ENCODE results near the gene PRND. TPM values are rescaled to one million over a fixed set of nuclear protein-coding genes. Genes with fewer than 3 reads are reported as not detected.

Gene PRND
- total and polyA plus RNA-seq, 2 experiments from 2014 or later = 0.10 TPM; not detected in 1

DNA sequence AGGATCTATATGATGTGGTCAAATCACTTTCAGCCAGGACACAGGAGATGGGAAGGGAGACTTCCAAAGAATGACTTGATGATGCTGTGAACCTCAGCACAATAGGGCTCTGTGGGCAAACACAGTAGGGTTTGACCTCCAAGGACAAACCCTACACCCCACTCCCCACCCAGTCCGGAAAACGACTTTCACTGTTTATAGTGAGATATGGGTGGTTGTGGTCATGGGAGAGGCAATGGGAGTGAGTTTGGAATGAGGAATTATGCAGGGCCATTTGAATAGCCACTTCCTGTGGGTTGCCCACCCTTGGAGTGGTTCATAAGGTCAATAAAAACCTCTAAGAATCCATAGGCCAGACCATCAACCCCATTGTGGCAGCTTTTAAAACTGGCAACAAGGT is 38.4 kb upstream of the PRND start (continued):
- TF ChIP-seq, protein P1, sequence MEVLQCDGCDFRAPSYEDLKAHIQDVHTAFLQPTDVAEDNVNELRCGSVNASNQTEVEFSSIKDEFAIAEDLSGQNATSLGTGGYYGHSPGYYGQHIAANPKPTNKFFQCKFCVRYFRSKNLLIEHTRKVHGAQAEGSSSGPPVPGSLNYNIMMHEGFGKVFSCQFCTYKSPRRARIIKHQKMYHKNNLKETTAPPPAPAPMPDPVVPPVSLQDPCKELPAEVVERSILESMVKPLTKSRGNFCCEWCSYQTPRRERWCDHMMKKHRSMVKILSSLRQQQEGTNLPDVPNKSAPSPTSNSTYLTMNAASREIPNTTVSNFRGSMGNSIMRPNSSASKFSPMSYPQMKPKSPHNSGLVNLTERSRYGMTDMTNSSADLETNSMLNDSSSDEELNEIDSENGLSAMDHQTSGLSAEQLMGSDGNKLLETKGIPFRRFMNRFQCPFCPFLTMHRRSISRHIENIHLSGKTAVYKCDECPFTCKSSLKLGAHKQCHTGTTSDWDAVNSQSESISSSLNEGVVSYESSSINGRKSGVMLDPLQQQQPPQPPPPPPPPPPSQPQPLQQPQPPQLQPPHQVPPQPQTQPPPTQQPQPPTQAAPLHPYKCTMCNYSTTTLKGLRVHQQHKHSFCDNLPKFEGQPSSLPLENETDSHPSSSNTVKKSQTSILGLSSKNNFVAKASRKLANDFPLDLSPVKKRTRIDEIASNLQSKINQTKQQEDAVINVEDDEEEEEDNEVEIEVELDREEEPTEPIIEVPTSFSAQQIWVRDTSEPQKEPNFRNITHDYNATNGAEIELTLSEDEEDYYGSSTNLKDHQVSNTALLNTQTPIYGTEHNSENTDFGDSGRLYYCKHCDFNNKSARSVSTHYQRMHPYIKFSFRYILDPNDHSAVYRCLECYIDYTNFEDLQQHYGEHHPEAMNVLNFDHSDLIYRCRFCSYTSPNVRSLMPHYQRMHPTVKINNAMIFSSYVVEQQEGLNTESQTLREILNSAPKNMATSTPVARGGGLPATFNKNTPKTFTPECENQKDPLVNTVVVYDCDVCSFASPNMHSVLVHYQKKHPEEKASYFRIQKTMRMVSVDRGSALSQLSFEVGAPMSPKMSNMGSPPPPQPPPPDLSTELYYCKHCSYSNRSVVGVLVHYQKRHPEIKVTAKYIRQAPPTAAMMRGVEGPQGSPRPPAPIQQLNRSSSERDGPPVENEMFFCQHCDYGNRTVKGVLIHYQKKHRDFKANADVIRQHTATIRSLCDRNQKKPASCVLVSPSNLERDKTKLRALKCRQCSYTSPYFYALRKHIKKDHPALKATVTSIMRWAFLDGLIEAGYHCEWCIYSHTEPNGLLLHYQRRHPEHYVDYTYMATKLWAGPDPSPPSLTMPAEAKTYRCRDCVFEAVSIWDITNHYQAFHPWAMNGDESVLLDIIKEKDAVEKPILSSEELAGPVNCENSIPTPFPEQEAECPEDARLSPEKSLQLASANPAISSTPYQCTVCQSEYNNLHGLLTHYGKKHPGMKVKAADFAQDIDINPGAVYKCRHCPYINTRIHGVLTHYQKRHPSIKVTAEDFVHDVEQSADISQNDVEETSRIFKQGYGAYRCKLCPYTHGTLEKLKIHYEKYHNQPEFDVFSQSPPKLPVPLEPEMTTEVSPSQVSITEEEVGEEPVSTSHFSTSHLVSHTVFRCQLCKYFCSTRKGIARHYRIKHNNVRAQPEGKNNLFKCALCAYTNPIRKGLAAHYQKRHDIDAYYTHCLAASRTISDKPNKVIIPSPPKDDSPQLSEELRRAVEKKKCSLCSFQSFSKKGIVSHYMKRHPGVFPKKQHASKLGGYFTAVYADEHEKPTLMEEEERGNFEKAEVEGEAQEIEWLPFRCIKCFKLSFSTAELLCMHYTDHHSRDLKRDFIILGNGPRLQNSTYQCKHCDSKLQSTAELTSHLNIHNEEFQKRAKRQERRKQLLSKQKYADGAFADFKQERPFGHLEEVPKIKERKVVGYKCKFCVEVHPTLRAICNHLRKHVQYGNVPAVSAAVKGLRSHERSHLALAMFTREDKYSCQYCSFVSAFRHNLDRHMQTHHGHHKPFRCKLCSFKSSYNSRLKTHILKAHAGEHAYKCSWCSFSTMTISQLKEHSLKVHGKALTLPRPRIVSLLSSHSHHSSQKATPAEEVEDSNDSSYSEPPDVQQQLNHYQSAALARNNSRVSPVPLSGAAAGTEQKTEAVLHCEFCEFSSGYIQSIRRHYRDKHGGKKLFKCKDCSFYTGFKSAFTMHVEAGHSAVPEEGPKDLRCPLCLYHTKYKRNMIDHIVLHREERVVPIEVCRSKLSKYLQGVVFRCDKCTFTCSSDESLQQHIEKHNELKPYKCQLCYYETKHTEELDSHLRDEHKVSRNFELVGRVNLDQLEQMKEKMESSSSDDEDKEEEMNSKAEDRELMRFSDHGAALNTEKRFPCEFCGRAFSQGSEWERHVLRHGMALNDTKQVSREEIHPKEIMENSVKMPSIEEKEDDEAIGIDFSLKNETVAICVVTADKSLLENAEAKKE (CRISPR knock-in tag; IDR thresholded peaks at IDR 0.05) = no peak
- no peak for TF ChIP-seq JUNB (IDR thresholded peaks at IDR 0.05; ENCODE audit: unreplicated experiment)
- no peak for TF ChIP-seq CREB1 (CRISPR knock-in tag; IDR thresholded peaks at IDR 0.05; ENCODE audit: low read depth)

DNA sequence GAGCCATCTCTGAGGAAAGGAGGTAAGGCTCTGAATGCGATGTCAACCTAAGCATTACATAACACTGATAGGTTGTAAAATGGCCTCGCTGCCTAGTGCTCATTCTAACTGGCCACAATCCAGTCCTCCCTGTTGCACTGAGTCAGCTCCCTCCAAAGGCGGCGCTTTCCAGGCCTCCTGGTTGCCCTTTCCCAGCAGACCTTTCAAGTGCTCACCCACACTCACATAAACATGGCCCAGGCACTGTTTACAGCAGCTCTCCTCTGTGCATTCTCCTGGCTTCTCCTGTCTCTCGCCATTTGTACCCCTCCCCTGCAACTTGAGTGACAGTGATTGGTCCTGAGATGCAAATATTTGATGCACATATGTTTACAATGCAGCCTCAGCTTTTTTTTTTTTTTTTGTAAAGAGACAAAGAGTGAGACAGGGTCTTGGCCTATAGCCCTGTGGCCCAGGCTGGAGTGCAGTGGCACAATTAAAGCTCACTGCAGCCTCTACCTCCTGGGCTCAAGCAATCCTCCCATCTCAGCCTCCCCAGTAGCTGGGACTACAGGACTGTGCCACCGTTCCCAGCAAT is 36.8 kb upstream of the PRND start:
- H3K27ac Mint-ChIP-seq = no peak overlapping the region
- Histone ChIP-seq H3K4me2 (no peak overlapping the region), H3K27me3 (ENCODE audit: insufficient read depth) (peaks cover 9% of the 10 kb centered on the region), H2AFZ (no peak overlapping the region; the same call in 1 of the 2 replicates), H3F3A (replicated peaks; ENCODE audit: low read depth) (peaks cover 5% of the 10 kb centered on the region; the same call in 1 of the 2 replicates), H3K27ac (ENCODE audit: low read depth) (no peak overlapping the region), H4K20me1 (replicated peaks; ENCODE audit: insufficient read depth) (no peaks in the 10 kb centered on the region), H3K4me3 (no peak overlapping the region), H3K9me2 (ENCODE audit: insufficient read depth) (no peaks in the 10 kb centered on the region), H3K4me1 (ENCODE audit: insufficient read depth) (peaks cover 30% of the 10 kb centered on the region), H3K79me2 (replicated peaks; ENCODE audit: insufficient read depth) (peaks cover 6% of the 10 kb centered on the region), H3K36me3 (ENCODE audit: insufficient read depth) (no peaks in the 10 kb centered on the region)
- H3K36me3 Mint-ChIP-seq (ENCODE audit: low read depth) = no peaks in the 10 kb centered on the region; the same call in 2 of the 3 replicates
- DNase-seq (ENCODE audit: low spot score) = no peak
- H3K4me1 Mint-ChIP-seq = peaks cover 50% of the 10 kb centered on the region
- ATAC-seq = no peak
- H3K4me3 Mint-ChIP-seq = no peak overlapping the region
- H3K9me3 Mint-ChIP-seq = no peaks in the 10 kb centered on the region
- peaks cover 24% of the 10 kb centered on the region for H3K27me3 Mint-ChIP-seq (ENCODE audit: insufficient read depth, low read depth, poor library complexity)
- TF ChIP-seq EZH2 (IDR thresholded peaks at IDR 0.05; ENCODE audit: low read depth, unreplicated experiment) (no peak), JUNB (IDR thresholded peaks at IDR 0.05; ENCODE audit: unreplicated experiment) (no peak), NANOG (IDR thresholded peaks at IDR 0.05; ENCODE audit: borderline replicate concordance) (no peak), CREB1 (CRISPR knock-in tag; IDR thresholded peaks at IDR 0.05; ENCODE audit: low read depth) (no peak), POLR2AphosphoS5 (IDR thresholded peaks at IDR 0.05; ENCODE audit: low read depth) (no peak)
- TF ChIP-seq, protein P2, sequence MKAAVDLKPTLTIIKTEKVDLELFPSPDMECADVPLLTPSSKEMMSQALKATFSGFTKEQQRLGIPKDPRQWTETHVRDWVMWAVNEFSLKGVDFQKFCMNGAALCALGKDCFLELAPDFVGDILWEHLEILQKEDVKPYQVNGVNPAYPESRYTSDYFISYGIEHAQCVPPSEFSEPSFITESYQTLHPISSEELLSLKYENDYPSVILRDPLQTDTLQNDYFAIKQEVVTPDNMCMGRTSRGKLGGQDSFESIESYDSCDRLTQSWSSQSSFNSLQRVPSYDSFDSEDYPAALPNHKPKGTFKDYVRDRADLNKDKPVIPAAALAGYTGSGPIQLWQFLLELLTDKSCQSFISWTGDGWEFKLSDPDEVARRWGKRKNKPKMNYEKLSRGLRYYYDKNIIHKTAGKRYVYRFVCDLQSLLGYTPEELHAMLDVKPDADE (IDR thresholded peaks at IDR 0.05) = no peak
- TF ChIP-seq, protein P3, sequence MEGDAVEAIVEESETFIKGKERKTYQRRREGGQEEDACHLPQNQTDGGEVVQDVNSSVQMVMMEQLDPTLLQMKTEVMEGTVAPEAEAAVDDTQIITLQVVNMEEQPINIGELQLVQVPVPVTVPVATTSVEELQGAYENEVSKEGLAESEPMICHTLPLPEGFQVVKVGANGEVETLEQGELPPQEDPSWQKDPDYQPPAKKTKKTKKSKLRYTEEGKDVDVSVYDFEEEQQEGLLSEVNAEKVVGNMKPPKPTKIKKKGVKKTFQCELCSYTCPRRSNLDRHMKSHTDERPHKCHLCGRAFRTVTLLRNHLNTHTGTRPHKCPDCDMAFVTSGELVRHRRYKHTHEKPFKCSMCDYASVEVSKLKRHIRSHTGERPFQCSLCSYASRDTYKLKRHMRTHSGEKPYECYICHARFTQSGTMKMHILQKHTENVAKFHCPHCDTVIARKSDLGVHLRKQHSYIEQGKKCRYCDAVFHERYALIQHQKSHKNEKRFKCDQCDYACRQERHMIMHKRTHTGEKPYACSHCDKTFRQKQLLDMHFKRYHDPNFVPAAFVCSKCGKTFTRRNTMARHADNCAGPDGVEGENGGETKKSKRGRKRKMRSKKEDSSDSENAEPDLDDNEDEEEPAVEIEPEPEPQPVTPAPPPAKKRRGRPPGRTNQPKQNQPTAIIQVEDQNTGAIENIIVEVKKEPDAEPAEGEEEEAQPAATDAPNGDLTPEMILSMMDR (conservative IDR thresholded peaks at IDR 0.05; ENCODE audit: low read depth in 2 of 2) = no peak
